ENCODE data around the gene PPM1H. TPM values are rescaled to one million over a fixed set of nuclear protein-coding genes. Genes with fewer than 3 reads are reported as not detected.
"Not testable (repeated sequence)": the region's sequence is repeated elsewhere in the genome, so short reads cannot be mapped to it uniquely, and the experiment has no call there.

Gene PPM1H
- total and polyA plus RNA-seq, 2 donors, result 1.4 to 6.5 TPM

DNA sequence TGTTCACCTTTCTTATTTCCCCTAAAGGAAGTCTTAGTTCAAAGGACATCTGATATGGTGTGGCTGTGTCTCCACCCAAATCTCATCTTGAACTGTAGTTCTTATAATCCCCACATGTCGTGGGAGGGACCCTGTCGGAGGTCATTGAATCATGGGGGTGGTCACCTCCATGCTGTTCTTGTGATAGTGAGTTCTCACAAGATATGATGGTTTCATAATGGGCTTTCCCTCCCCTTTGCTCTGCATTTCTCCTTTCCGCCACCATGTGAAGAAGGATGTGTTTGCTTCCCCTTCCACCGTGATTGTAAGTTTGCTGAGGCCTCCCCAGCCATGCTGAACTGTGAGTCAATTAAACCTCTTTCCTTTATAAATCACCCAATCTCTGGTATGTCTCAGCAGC lies 123.5 kb downstream of the PPM1H start:
- H3K4me3 ChIP-seq (ENCODE audit: low read depth, low read length); H3K36me3 ChIP-seq (ENCODE audit: insufficient read depth); H3K4me1 ChIP-seq (ENCODE audit: insufficient read depth); H3K27ac ChIP-seq (ENCODE audit: low read depth); DNase-seq (ENCODE audit: extremely low spot score): not testable (repeated sequence)
- 78% methylated on average over 4 of the region's 4 CpGs for WGBS

DNA sequence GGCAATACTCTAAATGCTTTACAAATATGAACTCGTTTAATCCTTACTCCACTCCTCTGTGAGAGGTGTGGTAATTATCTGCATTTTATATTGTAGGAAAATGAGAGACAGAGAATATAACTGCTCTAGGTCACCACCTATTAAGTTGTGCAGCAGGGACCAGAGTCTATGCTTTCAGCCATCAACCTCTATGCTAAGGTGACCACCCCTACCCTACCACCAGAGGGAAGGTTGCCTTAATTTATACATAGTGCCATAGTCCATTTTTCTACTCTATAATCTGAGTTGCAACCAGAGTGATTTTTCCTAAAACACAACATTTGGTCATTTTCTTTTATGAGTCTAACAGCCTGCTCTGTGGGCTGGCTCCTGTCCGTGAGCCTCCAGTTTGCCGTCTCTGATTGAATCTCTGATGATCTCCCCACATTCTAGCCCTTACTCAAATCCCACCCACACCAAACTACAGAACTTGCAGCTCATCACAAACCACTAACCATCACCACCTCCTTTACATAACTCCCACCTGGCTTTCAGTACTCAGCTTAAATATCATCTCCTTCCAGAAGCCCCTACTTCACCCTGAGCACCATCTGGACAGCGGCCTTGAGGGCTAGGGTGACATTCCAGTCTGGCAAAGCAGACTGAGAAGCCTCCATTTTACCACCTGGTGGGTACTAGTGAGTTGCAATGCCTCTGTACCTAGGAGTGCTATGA lies 126.6 kb downstream of the PPM1H start:
- Histone ChIP-seq H3K4me1 (ENCODE audit: insufficient read depth) (no peaks in the 10 kb centered on the region), H3K36me3 (ENCODE audit: insufficient read depth) (no peaks in the 10 kb centered on the region), H3K4me3 (ENCODE audit: low read depth, low read length) (no peak overlapping the region), H3K27ac (ENCODE audit: low read depth) (no peak overlapping the region)
- no peak for DNase-seq (ENCODE audit: extremely low spot score)
- WGBS, result 82% methylated on average over 4 of the region's 4 CpGs

DNA sequence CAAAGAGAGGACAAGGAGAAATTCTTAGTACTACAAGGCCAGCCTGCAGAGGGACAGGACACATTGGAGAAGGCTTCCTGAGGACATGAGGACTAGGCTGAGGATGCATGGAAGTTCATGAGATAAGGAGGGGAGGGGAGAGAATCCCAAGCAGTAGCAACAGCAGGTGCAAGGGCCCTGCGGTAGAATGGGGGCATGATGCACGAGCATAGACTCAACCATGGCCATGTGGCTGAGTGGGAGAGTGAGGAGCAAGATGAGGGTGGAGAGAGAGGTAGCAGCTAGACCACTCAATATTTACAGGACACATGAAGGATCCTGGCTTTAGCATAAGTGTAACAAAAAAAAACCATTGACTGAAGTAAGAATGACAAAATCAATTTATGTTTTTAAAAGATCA lies 128.1 kb downstream of the PPM1H start:
- no peak for DNase-seq (ENCODE audit: extremely low spot score)
- Histone ChIP-seq H3K4me3 (ENCODE audit: low read depth, low read length) (no peak overlapping the region), H3K4me1 (ENCODE audit: insufficient read depth) (no peaks in the 10 kb centered on the region), H3K36me3 (ENCODE audit: insufficient read depth) (no peaks in the 10 kb centered on the region), H3K27ac (ENCODE audit: low read depth) (no peak overlapping the region)
- 91% methylated on average over 2 of the region's 2 CpGs for WGBS

DNA sequence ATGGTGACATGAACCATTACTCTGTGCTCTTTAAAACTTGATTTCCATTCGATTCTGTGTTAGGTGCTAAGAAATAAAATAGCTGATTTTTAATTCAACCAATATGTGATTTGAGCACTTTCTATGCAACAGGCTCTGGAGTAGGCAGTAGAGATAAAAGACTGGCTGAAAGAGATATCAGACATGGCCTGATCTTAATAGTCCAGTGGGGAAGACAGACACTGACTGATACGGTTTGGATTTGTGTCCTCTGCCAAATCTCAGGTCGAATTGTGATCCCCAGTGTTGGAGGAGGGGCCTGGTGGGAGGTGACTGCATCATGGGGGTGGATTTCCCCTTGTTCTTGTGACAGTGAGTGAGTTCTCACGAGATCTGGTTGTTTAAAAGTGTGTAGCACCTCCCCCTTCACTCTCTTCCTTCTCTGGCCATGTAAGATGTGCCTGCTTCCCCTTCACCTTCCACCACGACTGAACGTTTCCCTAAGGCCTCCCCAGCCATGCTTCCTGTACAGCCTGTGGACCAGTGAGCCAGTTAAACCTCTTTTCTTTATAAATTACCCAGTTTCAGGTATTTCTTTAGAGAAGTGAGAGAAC lies 128.6 kb downstream of the PPM1H start:
- WGBS, result 69% methylated on average over 6 of the region's 6 CpGs

DNA sequence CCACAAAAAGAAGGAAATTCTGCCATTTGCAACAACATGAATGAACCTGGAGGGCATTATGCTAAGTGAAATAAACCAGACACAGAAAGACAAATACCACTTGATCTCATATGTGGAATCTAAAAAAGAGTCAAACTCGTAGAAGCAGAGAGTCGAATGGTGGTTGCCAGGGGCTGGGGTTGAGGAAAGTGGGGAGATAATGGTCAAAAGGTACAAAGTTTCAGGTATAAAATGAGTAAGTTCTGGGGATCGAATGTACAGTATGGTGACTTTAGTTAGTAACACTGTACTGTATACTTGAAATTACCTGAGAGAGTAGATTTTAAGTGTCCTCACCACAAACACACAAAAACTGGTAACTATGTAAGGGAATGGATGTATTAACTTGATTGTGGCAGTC lies 129.4 kb downstream of the PPM1H start:
- Histone ChIP-seq H3K36me3 (ENCODE audit: insufficient read depth) (no peaks in the 10 kb centered on the region), H3K27ac (ENCODE audit: low read depth) (no peak overlapping the region), H3K4me1 (ENCODE audit: insufficient read depth) (no peaks in the 10 kb centered on the region), H3K4me3 (ENCODE audit: low read depth, low read length) (no peak overlapping the region)
- DNase-seq (ENCODE audit: extremely low spot score), result no peak
- 67% methylated on average over 3 of the region's 3 CpGs for WGBS

More for the DNA sequence above, 128.6 kb downstream of the PPM1H start:
- Histone ChIP-seq H3K4me1 (ENCODE audit: insufficient read depth) (no peaks in the 10 kb centered on the region), H3K36me3 (ENCODE audit: insufficient read depth) (no peaks in the 10 kb centered on the region), H3K4me3 (ENCODE audit: low read depth, low read length) (no peak overlapping the region), H3K27ac (ENCODE audit: low read depth) (no peak overlapping the region)
- no peak for DNase-seq (ENCODE audit: extremely low spot score)

DNA sequence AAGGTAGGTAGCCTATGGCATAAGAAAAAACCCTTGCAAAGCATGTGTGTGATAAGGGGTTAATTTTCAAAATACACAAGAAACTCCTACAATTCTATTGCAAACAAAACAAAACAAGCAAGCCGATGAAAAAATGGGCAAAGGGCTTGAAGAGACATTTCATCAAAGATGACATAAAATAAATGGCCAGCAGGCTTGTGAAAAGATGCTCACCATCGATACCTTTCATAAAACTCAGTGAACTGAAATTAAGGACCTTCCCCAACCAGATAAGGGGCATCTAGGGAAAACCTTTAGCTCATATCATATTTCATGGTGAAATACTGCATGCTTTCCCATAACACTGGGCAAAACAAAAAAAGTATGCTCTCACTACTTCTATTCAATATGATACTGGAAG lies 131.2 kb downstream of the PPM1H start:
- DNase-seq (ENCODE audit: extremely low spot score), result no peak
- Histone ChIP-seq H3K36me3 (ENCODE audit: insufficient read depth) (no peaks in the 10 kb centered on the region), H3K4me3 (ENCODE audit: low read depth, low read length) (no peak overlapping the region), H3K4me1 (ENCODE audit: insufficient read depth) (no peaks in the 10 kb centered on the region), H3K27ac (ENCODE audit: low read depth) (no peak overlapping the region)
- 76% methylated on average over 2 of the region's 2 CpGs for WGBS

DNA sequence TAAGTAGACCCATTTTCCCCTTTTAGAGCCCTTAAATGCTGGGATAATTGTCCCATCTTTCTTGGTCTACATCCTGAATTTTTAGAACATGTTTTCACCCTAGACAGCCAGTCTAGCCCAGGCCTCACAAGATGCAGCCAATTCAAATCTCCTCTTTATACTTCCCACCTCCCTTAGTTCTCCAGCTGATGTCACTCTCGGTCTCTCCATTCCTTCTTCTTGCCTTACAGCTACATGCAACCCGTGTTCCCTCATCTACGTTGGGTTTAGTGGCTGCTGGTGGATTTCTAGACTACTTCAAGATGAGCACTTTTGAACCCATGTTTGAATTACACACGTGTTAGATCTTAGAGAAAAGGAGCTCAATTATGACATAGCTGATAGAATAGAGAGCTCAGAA lies 132.0 kb downstream of the PPM1H start:
- no peak for DNase-seq (ENCODE audit: extremely low spot score)
- H3K4me3 ChIP-seq (ENCODE audit: low read depth, low read length), result no peak overlapping the region
- no peaks in the 10 kb centered on the region for H3K36me3 ChIP-seq (ENCODE audit: insufficient read depth)
- H3K4me1 ChIP-seq (ENCODE audit: insufficient read depth), result no peaks in the 10 kb centered on the region
- H3K27ac ChIP-seq (ENCODE audit: low read depth), result no peak overlapping the region
- 77% methylated on average over 4 of the region's 4 CpGs for WGBS

DNA sequence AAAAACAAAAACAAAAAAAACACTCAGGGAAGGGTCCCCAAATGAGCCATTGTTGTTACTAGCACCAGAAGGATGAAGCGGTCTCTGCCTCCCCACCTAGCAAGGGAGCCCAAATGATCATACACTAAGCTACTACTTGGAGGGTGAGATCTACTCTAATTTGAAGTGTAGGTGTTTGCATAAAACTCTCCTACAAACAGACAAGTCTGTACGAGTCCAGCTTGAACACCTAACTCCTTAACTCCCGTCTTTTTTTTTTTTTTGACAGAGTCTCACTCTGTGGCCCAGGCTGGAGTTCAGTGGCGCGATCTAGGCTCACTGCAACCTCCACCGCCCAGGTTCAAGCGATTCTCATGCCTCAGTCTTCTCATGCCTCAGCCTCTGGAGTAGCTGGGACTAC lies 132.6 kb downstream of the PPM1H start:
- Histone ChIP-seq H3K27ac (ENCODE audit: low read depth) (no peak overlapping the region), H3K36me3 (ENCODE audit: insufficient read depth) (no peaks in the 10 kb centered on the region), H3K4me1 (ENCODE audit: insufficient read depth) (no peaks in the 10 kb centered on the region), H3K4me3 (ENCODE audit: low read depth, low read length) (no peak overlapping the region)
- no peak for DNase-seq (ENCODE audit: extremely low spot score)
- 94% methylated on average over 7 of the region's 7 CpGs for WGBS

DNA sequence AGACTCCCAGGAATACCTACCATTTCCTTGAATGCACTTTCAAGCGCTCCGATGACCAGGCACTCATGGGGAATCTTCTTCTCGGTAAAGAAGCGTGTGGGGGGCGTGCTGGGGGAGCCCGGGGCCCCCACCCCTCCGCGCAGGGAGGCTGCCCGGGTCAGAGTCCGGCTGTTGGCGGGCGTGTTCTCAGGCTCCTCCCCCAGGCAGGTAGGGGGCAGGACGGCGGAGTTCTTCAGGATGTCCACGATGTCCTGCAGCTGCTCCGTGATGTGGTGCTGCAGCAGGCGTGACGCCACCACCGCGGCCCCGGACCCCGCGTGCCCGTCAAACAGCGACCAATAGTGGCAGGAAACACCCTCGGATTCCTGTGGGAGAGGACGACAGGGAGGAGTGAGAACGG lies 133.2 kb downstream of the PPM1H start:
- WGBS, result 92% methylated on average over 28 of the region's 28 CpGs
- Histone ChIP-seq H3K27ac (ENCODE audit: low read depth) (no peak overlapping the region), H3K4me1 (ENCODE audit: insufficient read depth) (no peaks in the 10 kb centered on the region), H3K36me3 (ENCODE audit: insufficient read depth) (no peaks in the 10 kb centered on the region), H3K4me3 (ENCODE audit: low read depth, low read length) (no peak overlapping the region)
- DNase-seq (ENCODE audit: extremely low spot score), result no peak

DNA sequence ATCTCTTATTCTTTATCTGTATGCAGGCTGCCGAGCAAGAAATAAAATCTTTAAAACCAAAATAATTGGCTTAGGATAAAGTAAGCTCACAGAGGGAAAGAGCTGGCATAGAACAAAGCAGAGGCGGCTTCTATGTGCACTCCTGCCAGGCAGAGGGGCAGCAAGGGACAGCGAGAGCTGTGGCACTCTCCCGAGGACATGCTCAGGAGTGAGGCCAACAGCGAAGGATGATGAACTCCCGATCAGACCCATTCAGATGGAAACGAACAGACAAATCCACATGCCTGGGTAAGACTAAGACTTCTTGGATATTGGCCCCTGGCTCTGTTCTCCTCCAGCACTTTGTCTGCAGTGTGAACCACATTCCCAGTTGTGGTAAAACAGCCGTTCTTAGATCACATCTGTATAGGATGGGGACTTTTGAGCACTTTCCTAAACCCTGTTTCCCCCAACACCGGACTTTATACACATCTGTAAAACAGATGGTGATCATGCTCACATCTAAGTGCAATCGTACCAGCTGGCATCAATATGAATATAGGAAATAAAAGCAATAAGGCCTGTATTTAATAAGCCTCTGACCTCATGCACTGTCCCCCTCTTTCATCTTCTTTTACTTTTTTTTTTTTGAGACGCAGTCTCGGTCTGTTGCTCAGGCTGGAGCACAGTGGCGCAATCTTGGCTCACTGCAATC lies 134.1 kb downstream of the PPM1H start:
- Histone ChIP-seq H3K4me1 (ENCODE audit: insufficient read depth) (no peaks in the 10 kb centered on the region), H3K27ac (ENCODE audit: low read depth) (no peak overlapping the region), H3K36me3 (ENCODE audit: insufficient read depth) (no peaks in the 10 kb centered on the region), H3K4me3 (ENCODE audit: low read depth, low read length) (no peak overlapping the region)
- 80% methylated on average over 13 of the region's 13 CpGs for WGBS
- DNase-seq (ENCODE audit: extremely low spot score), result no peak

DNA sequence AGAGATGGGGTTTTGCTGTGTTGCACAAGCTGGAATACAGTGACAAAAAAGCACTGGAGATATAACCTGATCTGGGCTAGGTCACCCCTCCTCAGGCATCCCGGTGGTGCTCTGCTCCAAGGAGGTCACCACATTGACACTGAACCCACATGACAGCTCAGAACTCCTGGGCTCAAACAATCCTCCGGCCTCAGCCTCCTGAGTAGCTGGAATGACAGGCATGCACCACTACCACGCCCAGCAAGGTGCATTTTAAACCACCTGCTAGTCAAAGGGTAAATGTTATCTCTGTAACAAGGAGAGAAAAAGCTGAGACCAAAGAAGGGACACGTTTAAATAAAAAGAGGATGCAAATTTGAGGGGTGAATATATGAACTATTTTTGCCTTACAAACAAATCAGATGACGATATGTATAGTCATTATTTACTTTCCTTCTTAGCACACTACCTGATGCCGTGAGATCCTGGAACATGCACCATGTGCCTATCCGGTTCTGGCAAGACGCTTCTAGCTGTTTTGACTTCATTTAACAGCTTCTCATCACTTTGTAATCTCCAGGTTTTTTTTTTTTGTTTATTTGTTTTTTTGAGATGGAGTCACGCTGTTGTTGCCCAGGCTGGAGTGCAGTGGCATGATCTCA lies 135.1 kb downstream of the PPM1H start:
- 76% methylated on average over 9 of the region's 9 CpGs for WGBS
- no peak overlapping the region for H3K27ac ChIP-seq (ENCODE audit: low read depth)
- H3K4me1 ChIP-seq (ENCODE audit: insufficient read depth), result no peaks in the 10 kb centered on the region
- H3K36me3 ChIP-seq (ENCODE audit: insufficient read depth), result no peaks in the 10 kb centered on the region
- H3K4me3 ChIP-seq (ENCODE audit: low read depth, low read length), result no peak overlapping the region
- DNase-seq (ENCODE audit: extremely low spot score), result no peak

DNA sequence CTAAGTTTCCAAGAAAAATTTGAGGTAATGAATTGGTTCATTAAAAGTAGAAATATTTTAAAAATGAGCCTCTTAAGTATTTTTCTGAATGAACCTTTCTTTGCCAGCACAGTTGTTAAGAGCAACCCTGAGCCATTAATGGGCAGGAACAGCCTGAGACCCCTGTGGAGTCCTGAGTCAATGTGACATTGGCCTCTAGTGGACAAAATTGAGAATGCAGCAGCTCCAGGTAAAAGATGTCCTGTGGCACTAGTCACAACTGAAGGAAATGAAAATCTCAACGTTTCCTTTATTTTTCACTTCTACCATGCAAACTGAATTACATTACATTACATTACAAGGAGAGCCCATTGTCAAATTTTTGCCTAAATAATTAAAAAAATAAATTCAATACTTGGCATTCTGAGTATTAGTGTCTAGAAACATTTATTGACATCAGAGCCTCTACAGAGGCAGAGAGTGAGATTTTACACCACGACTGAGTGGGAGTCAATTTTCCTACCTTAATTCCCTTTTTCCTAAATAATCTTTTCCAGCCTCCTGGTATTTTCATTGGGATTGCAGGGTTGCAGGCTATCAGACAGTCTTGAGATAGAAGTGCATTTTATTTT lies 135.7 kb downstream of the PPM1H start:
- WGBS, result 26% methylated on average over 2 of the region's 2 CpGs
- Histone ChIP-seq H3K4me1 (ENCODE audit: insufficient read depth) (no peaks in the 10 kb centered on the region), H3K36me3 (ENCODE audit: insufficient read depth) (no peaks in the 10 kb centered on the region), H3K27ac (ENCODE audit: low read depth) (no peak overlapping the region), H3K4me3 (ENCODE audit: low read depth, low read length) (no peak overlapping the region)
- DNase-seq (ENCODE audit: extremely low spot score), result no peak

DNA sequence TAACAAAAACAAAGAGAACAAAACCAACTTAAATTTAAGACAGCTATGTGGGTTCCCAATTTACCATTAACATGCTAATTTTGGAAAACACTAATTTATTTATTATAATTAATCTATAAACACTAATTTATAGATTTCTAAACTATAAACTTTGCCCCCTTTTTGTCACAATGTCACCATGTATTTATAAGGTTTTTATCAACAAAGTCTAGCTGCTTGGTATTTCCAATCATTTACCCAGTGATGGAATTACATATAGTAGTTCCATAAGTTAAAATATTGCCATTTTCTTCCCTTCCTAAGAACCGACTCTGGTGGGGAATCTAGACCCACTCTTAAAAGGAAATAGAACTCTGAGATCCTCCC lies 140.7 kb downstream of the PPM1H start:
- no peaks in the 10 kb centered on the region for H3K36me3 ChIP-seq (ENCODE audit: insufficient read depth)
- DNase-seq (ENCODE audit: extremely low spot score), result no peak
- H3K27ac ChIP-seq (ENCODE audit: low read depth), result no peak overlapping the region
- WGBS, result 37% methylated on average over 1 of the region's 1 CpG
- no peak overlapping the region for H3K4me3 ChIP-seq (ENCODE audit: low read depth, low read length)
- no peaks in the 10 kb centered on the region for H3K4me1 ChIP-seq (ENCODE audit: insufficient read depth)

Data from urinary bladder (tissue), 4 donors.